DOHH2 (cell line): Measurements from ENCODE around the gene SIRT3.

Experiments
- H3F3A ChIP-seq: fragments of 200-600 bp; sonication (generic), shearing (Covaris generic); 2 replicates; pipeline ENCODE4 v1.6.0; 2016; ENCODE audit warnings: antibody characterized with exemption, mild to moderate bottlenecking; ENCODE audit not compliant: control insufficient read depth, insufficient read depth
- H3K27ac ChIP-seq: fragments of 200-600 bp; sonication (generic); 2 replicates; pipeline ENCODE4 v1.5.1; 2014; ENCODE audit warnings: low read depth, mild to moderate bottlenecking, low read length, moderate library complexity
- H3K27me3 ChIP-seq: fragments of 200-600 bp; sonication (generic); 2 replicates; pipeline ENCODE4 v1.6.1; 2014; ENCODE audit warnings: mild to moderate bottlenecking, low read length, mixed read lengths; ENCODE audit not compliant: control insufficient read depth
- H3K36me3 ChIP-seq: fragments of 200-600 bp; sonication (generic); 2 replicates; pipeline ENCODE4 v1.6.1; 2014; ENCODE audit warnings: mild to moderate bottlenecking, low read length, moderate library complexity, mixed read lengths; ENCODE audit not compliant: control insufficient read depth
- H3K4me1 ChIP-seq: fragments of 200-600 bp; sonication (generic); 2 replicates; pipeline ENCODE4 v1.6.1; 2014; ENCODE audit warnings: mild to moderate bottlenecking, low read length, mixed read lengths; ENCODE audit not compliant: control insufficient read depth
- H3K4me2 ChIP-seq: fragments of 200-600 bp; sonication (generic); 2 replicates; pipeline ENCODE4 v1.6.0; 2014; ENCODE audit warnings: mild to moderate bottlenecking, low read length, moderate library complexity
- H3K4me3 ChIP-seq: fragments of 200-600 bp; sonication (generic); 2 replicates; pipeline ENCODE4 v1.5.1; 2014; ENCODE audit warnings: mild to moderate bottlenecking, low read length, mixed read lengths
- H3K79me2 ChIP-seq: fragments of 200-600 bp; sonication (generic); 2 replicates; pipeline ENCODE4 v1.6.1; 2014; ENCODE audit warnings: mild to moderate bottlenecking, low read length, mixed read lengths; ENCODE audit not compliant: control insufficient read depth
- H3K9me2 ChIP-seq: fragments of 200-600 bp; sonication (generic); replicated peaks from 2 replicates; pipeline ENCODE4 v1.6.1; 2014; ENCODE audit warnings: mild to moderate bottlenecking, low read length, mixed read lengths; ENCODE audit not compliant: control insufficient read depth
- H3K9me3 ChIP-seq: fragments of 200-600 bp; sonication (generic); 2 replicates; pipeline ENCODE4 v1.6.1; 2014; ENCODE audit warnings: antibody characterized with exemption, low read length, mixed read lengths; ENCODE audit not compliant: control insufficient read depth, insufficient read depth
- H4K20me1 ChIP-seq: fragments of 200-600 bp; sonication (generic); 2 replicates; pipeline ENCODE4 v1.6.0; 2014; ENCODE audit warnings: low read depth, mild to moderate bottlenecking, antibody characterized with exemption, low read length, moderate library complexity; ENCODE audit not compliant: control insufficient read depth, insufficient read depth
- EZH2phosphoT487 ChIP-seq: fragments of 200-600 bp; sonication (generic); IDR thresholded peaks from 2 replicates; pipeline ENCODE4 v1.6.1; 2017; ENCODE audit warnings: borderline replicate concordance, mild to moderate bottlenecking, antibody characterized with exemption, low read length, moderate library complexity, mixed read lengths
- TF ChIP-seq, protein P1 (sequence below): fragments of 200-600 bp; sonication (generic); IDR thresholded peaks from one replicate; pipeline ENCODE4 v1.5.1; 2014; ENCODE audit warnings: antibody characterized with exemption, mild to moderate bottlenecking, low read depth, low read length; ENCODE audit not compliant: poor library complexity, severe bottlenecking

SIRT3 gene

DNA sequence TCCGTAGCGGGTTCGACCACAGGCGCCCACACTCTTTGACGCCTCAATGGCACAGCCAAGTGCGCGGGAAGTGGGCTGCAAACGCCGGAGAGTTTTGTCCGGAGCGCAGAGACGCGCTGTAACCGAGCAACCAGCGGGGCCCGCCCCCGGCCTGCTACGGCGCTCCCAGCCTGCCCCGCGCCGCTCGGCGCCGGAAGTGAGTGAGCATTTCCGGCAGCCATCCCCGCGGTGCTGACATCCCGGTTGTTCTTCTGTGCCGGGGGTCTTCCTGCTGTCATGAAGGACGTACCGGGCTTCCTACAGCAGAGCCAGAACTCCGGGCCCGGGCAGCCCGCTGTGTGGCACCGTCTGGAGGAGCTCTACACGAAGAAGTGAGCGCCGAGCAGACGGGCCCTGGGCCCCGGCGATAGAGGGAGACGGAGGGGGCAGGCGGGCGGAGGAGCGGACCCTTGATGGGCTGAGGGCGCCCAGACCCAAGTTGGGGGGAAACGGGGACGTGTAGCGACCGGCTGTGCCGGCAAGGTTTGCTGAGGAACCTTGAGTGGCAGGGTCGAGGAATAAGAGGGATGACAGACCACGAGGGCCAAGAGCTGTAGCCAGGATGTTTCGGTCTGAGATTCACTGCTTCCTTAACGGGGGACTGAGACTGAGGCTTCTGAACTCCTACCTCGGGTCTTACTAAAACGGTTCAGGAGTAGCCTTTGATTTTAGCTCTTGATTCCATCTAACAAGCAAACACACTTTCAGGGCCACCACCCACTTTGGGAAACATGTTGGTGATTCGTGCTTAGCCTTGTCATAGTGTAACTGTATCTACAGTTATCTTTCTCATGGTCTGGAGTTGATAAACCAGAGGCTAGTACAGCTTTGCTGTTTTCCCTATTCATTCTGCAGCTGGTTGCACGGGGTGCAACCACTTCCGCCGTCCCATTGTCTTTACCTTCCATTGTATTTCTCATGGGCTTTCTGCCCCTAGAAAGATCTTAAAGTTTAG, 929 bp upstream of the SIRT3 start, which contains the start of gene PSMD13:
PSMD13 (plus strand) TSS at position 203 of the 994 bp plus-strand sequence; CDS start at position 277, 74 bp downstream.
- H3K27ac ChIP-seq: peak within 1 kb of the TSS; percentile 91
- no peaks in the 10 kb centered on the region for H3K9me3 ChIP-seq
- H3K4me1 ChIP-seq: peaks cover 20% of the 10 kb centered on the region
- H3F3A ChIP-seq: peaks cover 3% of the 10 kb centered on the region; the same call in 1 of the 2 replicates
- H3K4me2 ChIP-seq: peak within 1 kb of the TSS; percentile 99
- no peaks in the 10 kb centered on the region; the same call in 1 of the 2 replicates for H4K20me1 ChIP-seq
- H3K9me2 ChIP-seq: no peaks in the 10 kb centered on the region
- peaks cover 38% of the 10 kb centered on the region for H3K36me3 ChIP-seq
- TF ChIP-seq, protein P1, sequence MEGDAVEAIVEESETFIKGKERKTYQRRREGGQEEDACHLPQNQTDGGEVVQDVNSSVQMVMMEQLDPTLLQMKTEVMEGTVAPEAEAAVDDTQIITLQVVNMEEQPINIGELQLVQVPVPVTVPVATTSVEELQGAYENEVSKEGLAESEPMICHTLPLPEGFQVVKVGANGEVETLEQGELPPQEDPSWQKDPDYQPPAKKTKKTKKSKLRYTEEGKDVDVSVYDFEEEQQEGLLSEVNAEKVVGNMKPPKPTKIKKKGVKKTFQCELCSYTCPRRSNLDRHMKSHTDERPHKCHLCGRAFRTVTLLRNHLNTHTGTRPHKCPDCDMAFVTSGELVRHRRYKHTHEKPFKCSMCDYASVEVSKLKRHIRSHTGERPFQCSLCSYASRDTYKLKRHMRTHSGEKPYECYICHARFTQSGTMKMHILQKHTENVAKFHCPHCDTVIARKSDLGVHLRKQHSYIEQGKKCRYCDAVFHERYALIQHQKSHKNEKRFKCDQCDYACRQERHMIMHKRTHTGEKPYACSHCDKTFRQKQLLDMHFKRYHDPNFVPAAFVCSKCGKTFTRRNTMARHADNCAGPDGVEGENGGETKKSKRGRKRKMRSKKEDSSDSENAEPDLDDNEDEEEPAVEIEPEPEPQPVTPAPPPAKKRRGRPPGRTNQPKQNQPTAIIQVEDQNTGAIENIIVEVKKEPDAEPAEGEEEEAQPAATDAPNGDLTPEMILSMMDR: no peak
- no peak for TF ChIP-seq EZH2phosphoT487
- peak within 1 kb of the TSS; percentile 99 for H3K4me3 ChIP-seq
- peaks cover 61% of the 10 kb centered on the region for H3K79me2 ChIP-seq
- no peaks in the 10 kb centered on the region for H3K27me3 ChIP-seq

DNA sequence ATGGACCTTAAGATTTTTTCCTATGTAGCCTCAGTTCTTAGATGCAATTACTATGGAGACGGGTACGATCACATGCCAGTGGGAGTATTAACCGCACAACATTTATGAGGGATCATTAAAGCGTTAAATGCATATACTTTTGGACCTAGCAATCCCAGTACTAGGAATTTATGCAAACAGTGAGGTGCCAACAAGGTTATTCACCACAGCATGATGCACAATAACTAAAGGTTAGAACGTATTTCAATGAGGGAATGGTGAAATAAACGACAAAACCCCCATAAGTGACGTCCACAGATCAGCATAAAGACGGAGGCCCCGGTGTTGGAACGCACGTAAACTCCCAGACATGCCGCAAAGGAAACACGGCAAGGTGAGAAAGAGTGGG, 539 bp downstream of the SIRT3 start:
- no peaks in the 10 kb centered on the region for H3K9me2 ChIP-seq
- peaks cover 25% of the 10 kb centered on the region for H3K36me3 ChIP-seq
- H3K4me1 ChIP-seq: peaks cover 20% of the 10 kb centered on the region
- H3K27ac ChIP-seq: no peak overlapping the region
- peaks cover 48% of the 10 kb centered on the region for H3K79me2 ChIP-seq
- no peak for TF ChIP-seq EZH2phosphoT487
- TF ChIP-seq, protein P1: no peak
- no peaks in the 10 kb centered on the region for H4K20me1 ChIP-seq
- no peaks in the 10 kb centered on the region for H3K27me3 ChIP-seq
- peaks cover 3% of the 10 kb centered on the region; the same call in 1 of the 2 replicates for H3F3A ChIP-seq
- H3K4me2 ChIP-seq: peak overlapping the region; percentile 96
- peak overlapping the region; percentile 72 for H3K4me3 ChIP-seq
- H3K9me3 ChIP-seq: no peaks in the 10 kb centered on the region

DNA sequence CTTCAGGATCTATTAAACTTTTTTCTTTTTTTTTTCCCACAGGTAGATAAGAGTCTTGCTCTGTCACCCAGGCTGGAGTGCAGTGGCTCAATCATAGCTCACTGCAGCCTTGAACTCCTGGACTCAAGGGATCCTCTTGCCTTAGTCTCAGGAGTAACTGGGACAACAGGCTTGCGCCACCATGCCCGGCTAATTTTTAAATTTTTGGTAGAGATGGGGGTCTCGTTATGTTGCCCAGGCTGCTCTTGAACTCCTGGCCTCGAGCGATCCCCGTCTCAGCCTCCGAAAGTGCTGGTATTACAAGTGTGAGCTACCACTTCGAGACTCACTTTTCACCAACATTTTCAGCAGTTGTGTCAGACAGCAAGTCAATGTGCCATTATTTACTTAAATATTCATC, 962 bp downstream of the SIRT3 start:
- TF ChIP-seq, protein P1: no peak
- no peak for TF ChIP-seq EZH2phosphoT487
- Histone ChIP-seq H3K27me3 (no peaks in the 10 kb centered on the region), H3K27ac (no peak overlapping the region), H3K4me2 (peak overlapping the region; percentile 96), H4K20me1 (no peaks in the 10 kb centered on the region), H3K4me1 (peaks cover 20% of the 10 kb centered on the region), H3K4me3 (peak overlapping the region; percentile 72), H3K79me2 (peaks cover 44% of the 10 kb centered on the region), H3K36me3 (peaks cover 22% of the 10 kb centered on the region), H3K9me3 (no peaks in the 10 kb centered on the region), H3K9me2 (no peaks in the 10 kb centered on the region), H3F3A (peaks cover 3% of the 10 kb centered on the region; the same call in 1 of the 2 replicates)
